Cardiac muscle cell (in vitro differentiated cells and primary cell): ENCODE data around the gene CLDN12. TPM values are rescaled to one million over a fixed set of nuclear protein-coding genes. Genes with fewer than 3 reads are reported as not detected.
A peak's percentile ranks its signal among the peaks of the same experiment; 100 is the strongest.

Experiments
- DNase-seq, 2 donors: peaks; one replicate each; pipeline versions ENCODE4 v3.0.0 to v3.0.0-alpha.2; 2010 to 2017; ENCODE audit warnings: low read depth in 1 of 2, low spot score in 1 of 2
- H3K27ac ChIP-seq: fragments of 200-600 bp; sonication (generic); 2 replicates; pipeline ENCODE4 v1.5.1; 2016
- H3K27me3 ChIP-seq: fragments of 200-600 bp; sonication (generic); 2 replicates; pipeline ENCODE4 v1.6.0; 2016; ENCODE audit warnings: control low read depth
- H3K36me3 ChIP-seq: fragments of 200-600 bp; sonication (generic); 2 replicates; pipeline ENCODE4 v1.5.1; 2016; ENCODE audit warnings: control low read depth
- H3K4me1 ChIP-seq: fragments of 200-600 bp; sonication (generic); 2 replicates; pipeline ENCODE4 v1.8.1; 2017; ENCODE audit warnings: low read depth, mild to moderate bottlenecking, mixed run types
- H3K4me3 ChIP-seq: fragments of 200-600 bp; sonication (generic); 2 replicates; pipeline ENCODE4 v1.5.1; 2016; ENCODE audit warnings: mild to moderate bottlenecking
- H3K9me3 ChIP-seq: fragments of 200-600 bp; sonication (generic); 2 replicates; pipeline ENCODE4 v1.5.1; 2017; ENCODE audit warnings: low read depth, mild to moderate bottlenecking, control low read depth
- CTCF ChIP-seq: IDR thresholded peaks from 2 replicates; pipeline ENCODE4 v1.5.1; 2012; ENCODE audit warnings: low read depth, mild to moderate bottlenecking, low read length
- polyA plus RNA-seq: library from polyadenylated mRNA; unstranded; fragments of >200 nt; fragmentation: Nextera tagmentation; extraction: Ambion mirVana; gene quantifications from 2 replicates; pipeline ENCODE4 v1.2.1, GENCODE V29; 2016
- total RNA-seq: library from RNA; depleted of rRNA; stranded (reverse); fragments of >200 nt; gene quantifications from 2 replicates; pipeline ENCODE4 v1.2.3, GENCODE V29; 2016

Gene CLDN12
- total and polyA plus RNA-seq, 2 experiments from 2014 or later, result 23.7 to 25.8 TPM

DNA sequence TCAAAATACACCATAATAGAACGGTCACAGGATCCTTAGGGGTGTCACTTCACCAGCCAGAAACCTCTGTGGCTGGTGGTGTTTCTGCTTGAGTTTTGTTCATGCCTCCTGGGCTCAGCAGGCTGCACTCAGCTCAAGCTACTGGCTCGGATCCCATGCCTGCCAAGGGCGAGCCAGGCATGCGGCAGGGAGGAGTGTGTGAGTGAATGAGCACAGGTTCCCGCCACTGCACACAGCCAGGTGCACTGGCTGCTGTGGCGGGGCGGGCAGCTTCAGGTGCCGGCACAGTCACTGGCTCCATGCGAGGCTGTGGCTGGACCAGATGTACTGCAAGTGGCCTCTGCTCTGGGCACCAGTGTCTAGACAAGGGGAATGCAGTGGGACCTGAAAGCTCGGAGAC lies 29.5 kb downstream of the CLDN12 start:
- DNase-seq, result no peak
- TF ChIP-seq CTCF, result no peak
- Histone ChIP-seq H3K4me3 (no peak overlapping the region), H3K4me1 (no peaks in the 10 kb centered on the region), H3K27ac (no peak overlapping the region), H3K36me3 (no peaks in the 10 kb centered on the region), H3K27me3 (no peaks in the 10 kb centered on the region), H3K9me3 (no peaks in the 10 kb centered on the region)

DNA sequence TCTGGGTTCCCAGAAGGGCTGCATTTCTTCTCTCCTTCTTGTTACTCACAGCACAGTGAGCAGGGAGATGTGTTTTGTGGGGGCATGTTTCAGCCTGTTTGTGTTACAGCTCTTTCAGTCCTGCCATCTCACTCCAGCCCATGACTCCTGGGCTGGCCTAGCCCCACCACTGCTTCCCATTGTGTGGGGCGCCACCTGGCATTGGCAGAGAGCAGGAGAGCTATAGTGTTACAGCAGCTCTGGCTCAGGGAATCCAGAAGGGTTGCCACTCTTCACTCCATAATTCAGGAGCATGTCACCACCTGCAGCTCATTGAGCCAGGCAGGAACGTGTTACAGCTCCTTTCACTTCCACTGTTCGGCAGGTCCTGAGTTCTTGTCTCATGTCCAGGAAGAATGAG lies 30.0 kb downstream of the CLDN12 start:
- no peaks in the 10 kb centered on the region for H3K4me1 ChIP-seq
- TF ChIP-seq CTCF, result no peak
- H3K36me3 ChIP-seq, result no peaks in the 10 kb centered on the region
- H3K4me3 ChIP-seq, result no peak overlapping the region
- H3K27me3 ChIP-seq, result no peaks in the 10 kb centered on the region
- H3K27ac ChIP-seq, result no peak overlapping the region
- no peak for DNase-seq
- H3K9me3 ChIP-seq, result no peaks in the 10 kb centered on the region

DNA sequence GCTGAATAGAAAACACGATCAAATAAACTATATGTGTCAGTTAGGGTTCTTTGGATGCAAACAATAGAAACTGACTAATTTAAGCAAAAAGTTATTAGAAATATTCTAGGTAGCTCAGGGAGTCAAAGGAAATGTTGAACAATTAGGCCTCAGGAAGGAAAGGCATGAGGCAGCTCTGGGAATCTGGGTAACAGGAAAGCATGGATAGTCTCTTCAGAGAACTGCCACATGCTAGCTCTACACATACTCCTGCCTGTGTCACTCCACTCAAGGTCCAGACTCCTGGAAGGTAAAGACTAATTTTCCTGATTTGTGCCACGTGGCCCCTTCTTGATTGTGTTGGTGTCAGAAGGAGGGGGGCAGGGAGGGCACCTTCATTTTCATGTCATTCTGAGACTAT lies 42.4 kb downstream of the CLDN12 start:
- no peak overlapping the region for H3K4me3 ChIP-seq
- H3K27ac ChIP-seq, result no peak overlapping the region
- DNase-seq, result no peak
- no peak for TF ChIP-seq CTCF
- H3K36me3 ChIP-seq, result no peaks in the 10 kb centered on the region
- no peaks in the 10 kb centered on the region for H3K4me1 ChIP-seq
- H3K27me3 ChIP-seq, result no peaks in the 10 kb centered on the region
- no peaks in the 10 kb centered on the region for H3K9me3 ChIP-seq

GRCh38 chr7:90446137-90446899 lies 43.1 kb downstream of the CLDN12 start:
- H3K27me3 ChIP-seq, result no peaks in the 10 kb centered on the region
- peak in 1 of 2 donors; percentile 14 for DNase-seq
- H3K9me3 ChIP-seq, result no peaks in the 10 kb centered on the region
- no peak for TF ChIP-seq CTCF
- H3K4me1 ChIP-seq, result no peaks in the 10 kb centered on the region
- no peaks in the 10 kb centered on the region for H3K36me3 ChIP-seq
- H3K4me3 ChIP-seq, result no peak overlapping the region
- no peak overlapping the region for H3K27ac ChIP-seq

GRCh38 chr7:90453259-90453891 lies 50.1 kb downstream of the CLDN12 start:
- DNase-seq, result no peak
- H3K4me3 ChIP-seq, result no peak overlapping the region

More at GRCh38 chr7:90453259-90453891, 50.1 kb downstream of the CLDN12 start:
- Histone ChIP-seq H3K36me3 (no peaks in the 10 kb centered on the region), H3K4me1 (no peaks in the 10 kb centered on the region), H3K27ac (no peak overlapping the region), H3K27me3 (no peaks in the 10 kb centered on the region), H3K9me3 (no peaks in the 10 kb centered on the region)
- no peak for TF ChIP-seq CTCF
